AG04450 (cell line): ENCODE results near the gene SLC8A3. TPM values are rescaled to one million over a fixed set of nuclear protein-coding genes. Genes with fewer than 3 reads are reported as not detected.

ENCODE experiments used
- CTCF ChIA-PET: fragments of 300-600, 350-600 bp; formaldehyde crosslinking; extraction: SDS; loops from one replicate; lab custom pipeline; 2022; ENCODE audit warnings: antibody characterized with exemption, inconsistent platforms; lab: Charles Lee
- POLR2A ChIA-PET: fragments of 350-600 bp; formaldehyde crosslinking; extraction: SDS; loops from one replicate; lab custom pipeline; 2021; ENCODE audit warnings: antibody characterized with exemption, inconsistent platforms; lab: Yijun Ruan, JAX
- DNase-seq: peaks from one replicate; pipeline ENCODE4 v3.0.0-alpha.2; 2011; ENCODE audit warnings: low read depth, low spot score
- H3K27ac ChIP-seq: one replicate; pipeline ENCODE4 v1.5.1; 2012; ENCODE audit warnings: low read depth, low read length, control low read depth
- H3K27me3 ChIP-seq: one replicate; pipeline ENCODE4 v1.6.0; 2012; ENCODE audit warnings: low read length; ENCODE audit not compliant: control insufficient read depth, insufficient read depth
- H3K4me3 ChIP-seq: 2 replicates; pipeline ENCODE4 v1.5.1; 2011; ENCODE audit warnings: mild to moderate bottlenecking, low read depth, low read length, control low read depth
- H3K9me3 ChIP-seq: 2 replicates; pipeline ENCODE4 v1.5.1; 2012; ENCODE audit warnings: low read length; ENCODE audit not compliant: control insufficient read depth, insufficient read depth
- CTCF ChIP-seq: IDR thresholded peaks from 2 replicates; pipeline ENCODE4 v1.5.1; 2011; ENCODE audit warnings: low read depth, low read length, control low read depth, inconsistent platforms
- polyA plus RNA-seq: library from polyadenylated mRNA; depleted of rRNA; stranded (reverse); fragments of >200 nt; gene quantifications from 2 replicates; pipeline ENCODE4 v1.2.3, GENCODE V29; 2011

The SLC8A3 gene
- polyA plus RNA-seq, 1 experiment: not detected

GRCh38 chr14:70162358-70162757 lies 26.4 kb downstream of the SLC8A3 start:
- no peak overlapping the region for H3K27ac ChIP-seq
- TF ChIP-seq CTCF: no peak
- DNase-seq: no peak
- H3K9me3 ChIP-seq: no peaks in the 10 kb centered on the region
- ChIA-PET POLR2A (no interaction called here), CTCF (no interaction called here)
- H3K4me3 ChIP-seq: no peak overlapping the region
- no peaks in the 10 kb centered on the region for H3K27me3 ChIP-seq

- TF ChIP-seq CTCF: no peak
- H3K27ac ChIP-seq: no peak overlapping the region
- no peak overlapping the region for H3K4me3 ChIP-seq
- DNase-seq: no peak
- POLR2A ChIA-PET: no interaction called here
- CTCF ChIA-PET: no interaction called here
- H3K27me3 ChIP-seq: peaks cover 2% of the 10 kb centered on the region
- H3K9me3 ChIP-seq: no peaks in the 10 kb centered on the region
Measured at GRCh38 chr14:70156592-70156991, 32.2 kb downstream of the SLC8A3 start.

- CTCF ChIA-PET: no interaction called here
- Histone ChIP-seq H3K4me3 (no peak overlapping the region), H3K27me3 (peaks cover 6% of the 10 kb centered on the region), H3K9me3 (no peaks in the 10 kb centered on the region), H3K27ac (no peak overlapping the region)
- DNase-seq: no peak
- POLR2A ChIA-PET: no interaction called here
- TF ChIP-seq CTCF: no peak
Measured at GRCh38 chr14:70152704-70153103, 36.0 kb downstream of the SLC8A3 start.

GRCh38 chr14:70152081-70152480 lies 36.7 kb downstream of the SLC8A3 start:
- CTCF ChIA-PET: no interaction called here
- Histone ChIP-seq H3K4me3 (no peak overlapping the region), H3K27ac (no peak overlapping the region), H3K27me3 (peaks cover 6% of the 10 kb centered on the region), H3K9me3 (no peaks in the 10 kb centered on the region)
- no peak for TF ChIP-seq CTCF
- DNase-seq: no peak
- POLR2A ChIA-PET: no interaction called here

- TF ChIP-seq CTCF: no peak
- DNase-seq: no peak
- ChIA-PET CTCF (no interaction called here), POLR2A (no interaction called here)
- no peaks in the 10 kb centered on the region for H3K9me3 ChIP-seq
- no peak overlapping the region for H3K4me3 ChIP-seq
- H3K27ac ChIP-seq: no peak overlapping the region
- H3K27me3 ChIP-seq: peaks cover 8% of the 10 kb centered on the region
Measured at GRCh38 chr14:70149596-70150165, 39.1 kb downstream of the SLC8A3 start.
